ENCODE measurements around the gene HLA-DPB1.

GRCh38 chr6:33091957-33092356 lies 16.2 kb downstream of the HLA-DPB1 start:
- peak; percentile 10 to 64 (median 40) for TF ChIP-seq CTCF (IDR thresholded peaks at IDR 0.05)
- TF ChIP-seq POLR2A (IDR thresholded peaks at IDR 0.05) = no peak
